Panc1 (cell line): ENCODE measurements around the gene VSX2. TPM values are rescaled to one million over a fixed set of nuclear protein-coding genes. Genes with fewer than 3 reads are reported as not detected.
"Not testable (repeated sequence)": the region's sequence is repeated elsewhere in the genome, so short reads cannot be mapped to it uniquely, and the experiment has no call there.

Experiments used
- ATAC-seq: fragments of 200-7000 bp; cut with Tn5 transposase; 2 replicates; pipeline ENCODE4 v1.9.1; 2020; ENCODE audit warnings: mild to moderate bottlenecking, moderate library complexity
- BruUV-seq: library from RNA; stranded (reverse); fragments of 400-500 nt; replicated peaks from 2 replicates; lab custom pipeline; 2021; lab: Mats Ljungman, UMichigan
- CTCF ChIA-PET: fragments of 300-600 bp; sonication (Branson Sonifier 250); formaldehyde crosslinking; loops from one replicate; lab custom pipeline; 2022; ENCODE audit warnings: antibody characterized with exemption; lab: Charles Lee
- POLR2A ChIA-PET: fragments of 300-600 bp; sonication (Branson Sonifier 250); formaldehyde crosslinking; loops from one replicate; lab custom pipeline; 2022; ENCODE audit warnings: antibody characterized with exemption; lab: Charles Lee
- DNase-seq: peaks from one replicate; pipeline ENCODE4 v3.0.0-alpha.2; 2010; ENCODE audit warnings: low read depth, low spot score
- H3K27ac ChIP-seq: 2 replicates; pipeline ENCODE4 v1.5.1; 2011; ENCODE audit warnings: mild to moderate bottlenecking, low read length, inconsistent platforms
- H3K27me3 ChIP-seq: fragments of 200-500 bp; sonication (Bioruptor generic); 2 replicates; pipeline ENCODE4 v1.6.0; 2014; ENCODE audit warnings: low read length, inconsistent platforms; ENCODE audit not compliant: control insufficient read depth, insufficient read depth
- H3K36me3 ChIP-seq: fragments of 200-500 bp; sonication (Bioruptor generic); 2 replicates; pipeline ENCODE4 v1.5.1; 2014; ENCODE audit warnings: inconsistent platforms, mild to moderate bottlenecking, low read length, moderate library complexity; ENCODE audit not compliant: control insufficient read depth, insufficient read depth
- H3K4me1 ChIP-seq: 2 replicates; pipeline ENCODE4 v1.5.1; 2011; ENCODE audit warnings: inconsistent platforms, mild to moderate bottlenecking, low read length, moderate library complexity; ENCODE audit not compliant: control insufficient read depth, insufficient read depth
- H3K4me3 ChIP-seq, 2 experiments: 2 replicates each; pipeline ENCODE4 v1.5.1; 2011 to 2012; ENCODE audit warnings: low read depth in 2 of 2, low read length in 2 of 2, mild to moderate bottlenecking in 2 of 2, inconsistent platforms in 1 of 2, moderate library complexity in 1 of 2
- H3K9me3 ChIP-seq: fragments of 200-500 bp; sonication (Bioruptor generic); 2 replicates; pipeline ENCODE4 v1.5.1; 2014; ENCODE audit warnings: low read depth, mild to moderate bottlenecking, inconsistent platforms, low read length, moderate library complexity; ENCODE audit not compliant: control insufficient read depth, insufficient read depth
- CTCF ChIP-seq: fragments of 450-650 bp; IDR thresholded peaks from 2 replicates; pipeline ENCODE4 v1.5.1; 2017; ENCODE audit warnings: mild to moderate bottlenecking
- POLR2AphosphoS5 ChIP-seq: IDR thresholded peaks from 2 replicates; pipeline ENCODE4 v1.6.1; 2012; ENCODE audit warnings: mild to moderate bottlenecking, low read depth, low read length, moderate library complexity
- REST ChIP-seq, 2 experiments: IDR thresholded peaks; 2 replicates each; pipeline ENCODE4 v1.6.1; 2011 to 2012; ENCODE audit warnings: low read depth in 2 of 2, control low read depth in 1 of 2, low read length in 1 of 2, mild to moderate bottlenecking in 1 of 2, moderate library complexity in 1 of 2; ENCODE audit not compliant: insufficient read depth in 1 of 2
- SIN3A ChIP-seq: IDR thresholded peaks from 2 replicates; pipeline ENCODE4 v1.6.1; 2012; ENCODE audit warnings: low read depth, mild to moderate bottlenecking, low read length, moderate library complexity, borderline replicate concordance; ENCODE audit not compliant: insufficient read depth
- TCF7L2 ChIP-seq: IDR thresholded peaks from 2 replicates; pipeline ENCODE4 v1.6.1; 2011; ENCODE audit warnings: mild to moderate bottlenecking, low read depth, low read length, inconsistent platforms
- in situ Hi-C: cut with HindIII; loops from 2 replicates; pipeline ENCODE4 v1.10.0; 2016; ENCODE audit warnings: low sequenced_read_pairs, low pct_unique_long_range_greater_than_20kb
- intact Hi-C: fragments of 100-400 bp; cut with micrococcal nuclease; formaldehyde crosslinking; loops from one replicate; pipeline ENCODE4 v1.10.0; 2022; ENCODE audit not compliant: unreplicated experiment
- total RNA-seq: library from RNA; stranded (reverse); gene quantifications from one replicate; pipeline ENCODE4 v1.2.1, GENCODE V29; 2021; ENCODE audit not compliant: unreplicated experiment

Gene VSX2
- total RNA-seq, 1 experiment from 2014 or later = not detected

DNA sequence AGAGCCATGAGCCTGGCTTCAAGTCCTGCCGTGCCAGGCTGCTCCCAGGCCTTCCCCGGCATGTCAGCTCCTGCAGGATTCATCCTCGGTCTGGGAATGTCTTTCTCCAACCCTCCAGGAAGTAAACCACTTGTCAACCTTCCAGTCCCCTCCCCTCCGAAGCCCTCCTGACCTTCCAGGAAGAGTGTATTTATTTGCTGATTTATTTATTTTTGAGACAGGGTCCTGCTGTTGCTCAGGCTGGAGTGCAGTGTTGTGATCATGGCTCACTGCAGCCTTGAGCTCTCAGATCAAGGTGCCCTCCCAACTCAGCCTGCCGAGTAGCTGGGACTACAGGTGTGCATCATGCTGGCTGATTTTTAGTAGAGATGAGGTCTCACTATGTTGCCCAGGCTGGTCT lies 24.7 kb downstream of the VSX2 start:
- Histone ChIP-seq H3K27ac (no peak overlapping the region), H3K36me3 (no peaks in the 10 kb centered on the region), H3K27me3 (no peaks in the 10 kb centered on the region), H3K4me3 (no peak overlapping the region), H3K9me3 (no peaks in the 10 kb centered on the region), H3K4me1 (no peaks in the 10 kb centered on the region)
- no peak for TF ChIP-seq REST (IDR thresholded peaks at IDR 0.05; ENCODE audit: insufficient read depth in 1 of 2, low read depth in 2 of 2, low read length in 1 of 2)
- POLR2A ChIA-PET = no interaction called here
- ATAC-seq (no peak), DNase-seq (no peak)
- in situ Hi-C loops = no loop called here
- no TSS peak for BruUV-seq
- intact Hi-C loops = no loop called here
- CTCF ChIA-PET = no interaction called here

DNA sequence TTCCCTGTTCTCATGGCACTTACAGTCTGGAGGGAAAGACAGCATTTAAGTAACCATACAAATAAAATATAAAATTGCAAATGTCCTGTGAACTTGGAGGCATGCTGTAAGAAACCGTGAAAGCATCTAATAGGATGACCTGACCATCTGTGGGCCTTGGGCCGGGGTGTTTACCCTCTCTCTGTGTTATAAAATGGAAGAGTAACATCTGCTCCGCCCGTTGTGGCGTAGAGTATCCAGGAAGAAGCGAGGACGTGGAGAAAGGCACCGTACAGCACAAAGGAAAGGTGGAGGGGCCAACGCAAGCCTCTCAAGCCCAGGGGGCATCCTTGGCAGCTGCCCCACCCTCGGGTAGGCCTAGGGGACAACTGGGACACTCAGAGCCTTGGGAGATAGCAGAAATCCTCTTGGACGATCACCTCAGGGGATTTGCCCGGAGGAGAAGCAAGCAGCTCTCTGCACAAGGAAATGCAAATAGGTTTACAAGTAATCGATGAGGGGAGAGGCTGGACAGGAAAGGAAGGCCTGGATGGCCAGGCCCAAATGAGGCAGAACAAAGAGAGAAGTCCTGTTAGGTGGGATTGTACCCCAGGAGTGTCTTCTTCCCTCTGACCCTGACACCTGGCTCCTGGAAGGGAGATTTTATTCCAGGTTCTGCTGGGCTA lies 26.2 kb downstream of the VSX2 start:
- TF ChIP-seq POLR2AphosphoS5 (no peak), TCF7L2 (no peak)
- Histone ChIP-seq H3K9me3 (no peaks in the 10 kb centered on the region), H3K4me1 (no peaks in the 10 kb centered on the region), H3K4me3 (no peak overlapping the region), H3K27me3 (no peaks in the 10 kb centered on the region), H3K36me3 (no peaks in the 10 kb centered on the region), H3K27ac (no peak overlapping the region)
- ChIA-PET CTCF (no interaction called here), POLR2A (no interaction called here)
- in situ Hi-C loops = no loop called here
- ATAC-seq (no peak), DNase-seq (no peak)
- BruUV-seq = no TSS peak
- intact Hi-C loops = no loop called here

DNA sequence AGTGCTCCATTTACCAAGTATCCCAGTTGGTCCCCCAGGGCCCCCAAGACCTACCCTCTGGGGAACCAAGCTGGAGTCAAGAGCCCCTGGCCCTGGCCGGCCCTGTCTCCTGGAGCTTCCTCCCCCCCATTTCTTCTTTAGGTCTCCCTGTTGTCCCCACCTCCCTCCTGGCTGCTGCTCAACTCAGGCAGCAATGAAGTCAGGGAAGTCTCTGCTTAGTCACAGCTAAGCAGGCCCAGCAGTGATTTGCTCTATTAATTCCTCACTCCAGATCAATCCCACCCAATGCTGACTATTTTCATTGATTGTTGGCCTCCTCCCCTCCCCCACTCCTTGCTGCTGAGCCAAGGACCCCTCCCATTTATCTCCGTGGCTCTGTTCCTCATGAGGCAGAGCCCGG lies 28.3 kb downstream of the VSX2 start:
- TF ChIP-seq TCF7L2 = no peak
- no peak for TF ChIP-seq REST (IDR thresholded peaks at IDR 0.05; ENCODE audit: insufficient read depth in 1 of 2, low read depth in 2 of 2, low read length in 1 of 2)
- no peak for TF ChIP-seq POLR2AphosphoS5
- no peak for TF ChIP-seq SIN3A
- TF ChIP-seq CTCF = no peak
- Histone ChIP-seq H3K4me1 (no peaks in the 10 kb centered on the region), H3K27me3 (no peaks in the 10 kb centered on the region), H3K9me3 (no peaks in the 10 kb centered on the region), H3K36me3 (no peaks in the 10 kb centered on the region), H3K4me3 (no peak overlapping the region), H3K27ac (no peak overlapping the region)
- BruUV-seq = no TSS peak
- intact Hi-C loops (no loop called here), in situ Hi-C loops (no loop called here)
- DNase-seq (no peak), ATAC-seq (no peak)
- ChIA-PET POLR2A (no interaction called here), CTCF (no interaction called here)

DNA sequence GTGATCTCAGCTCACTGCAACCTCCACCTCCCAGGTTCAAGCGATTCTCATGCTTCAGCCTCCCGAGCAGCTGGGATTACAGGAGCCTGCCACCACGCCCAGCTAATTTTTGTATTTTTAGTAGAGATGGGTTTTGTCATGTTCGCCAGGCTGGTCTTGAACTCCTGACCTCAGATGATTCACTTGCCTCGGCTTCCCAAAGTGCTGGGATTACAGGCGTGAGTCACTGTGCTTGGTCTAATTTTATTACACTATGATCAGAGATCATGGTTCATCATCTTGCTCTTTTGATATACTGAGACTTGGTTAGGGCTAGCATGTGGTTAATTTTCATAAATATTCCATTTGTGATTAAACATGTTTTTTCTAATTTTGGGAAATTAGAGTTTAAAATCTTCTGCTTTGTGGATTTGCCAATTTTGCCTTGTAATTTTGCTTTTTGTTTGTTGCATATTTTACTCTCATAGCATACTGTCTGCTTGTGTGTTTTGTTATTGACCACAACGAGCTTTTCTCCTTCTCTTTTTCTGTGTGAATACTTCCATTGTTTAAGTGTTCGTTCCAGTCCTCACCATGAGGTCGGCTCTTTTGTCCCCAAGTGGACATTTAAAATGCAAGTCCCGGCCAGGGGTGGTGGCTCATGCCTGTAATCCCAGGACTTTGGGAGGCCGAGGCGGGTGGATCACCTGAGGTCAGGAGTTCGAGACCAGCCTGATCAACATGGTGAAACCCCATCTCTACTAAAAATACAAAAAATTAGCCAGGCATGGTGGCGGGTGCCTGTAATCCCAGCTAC lies 31.3 kb downstream of the VSX2 start:
- H3K36me3 ChIP-seq, H3K9me3 ChIP-seq, DNase-seq, in situ Hi-C loops, H3K4me3 ChIP-seq, H3K4me1 ChIP-seq, H3K27ac ChIP-seq, BruUV-seq, intact Hi-C loops, CTCF ChIA-PET, POLR2A ChIA-PET, ATAC-seq, H3K27me3 ChIP-seq: not testable (repeated sequence)
